Panc1 (cell line): ENCODE results near the gene HOXB13. TPM values are rescaled to one million over a fixed set of nuclear protein-coding genes. Genes with fewer than 3 reads are reported as not detected.

Source experiments
- ATAC-seq: fragments of 200-7000 bp; cut with Tn5 transposase; 2 replicates; pipeline ENCODE4 v1.9.1; 2020; ENCODE audit warnings: mild to moderate bottlenecking, moderate library complexity
- BruUV-seq: library from RNA; stranded (reverse); fragments of 400-500 nt; replicated peaks from 2 replicates; lab custom pipeline; 2021; lab: Mats Ljungman, UMichigan
- CTCF ChIA-PET: fragments of 300-600 bp; sonication (Branson Sonifier 250); formaldehyde crosslinking; loops from one replicate; lab custom pipeline; 2022; ENCODE audit warnings: antibody characterized with exemption; lab: Charles Lee
- POLR2A ChIA-PET: fragments of 300-600 bp; sonication (Branson Sonifier 250); formaldehyde crosslinking; loops from one replicate; lab custom pipeline; 2022; ENCODE audit warnings: antibody characterized with exemption; lab: Charles Lee
- DNase-seq: peaks from one replicate; pipeline ENCODE4 v3.0.0-alpha.2; 2010; ENCODE audit warnings: low read depth, low spot score
- H3K27ac ChIP-seq: 2 replicates; pipeline ENCODE4 v1.5.1; 2011; ENCODE audit warnings: mild to moderate bottlenecking, low read length, inconsistent platforms
- H3K27me3 ChIP-seq: fragments of 200-500 bp; sonication (Bioruptor generic); 2 replicates; pipeline ENCODE4 v1.6.0; 2014; ENCODE audit warnings: low read length, inconsistent platforms; ENCODE audit not compliant: control insufficient read depth, insufficient read depth
- H3K36me3 ChIP-seq: fragments of 200-500 bp; sonication (Bioruptor generic); 2 replicates; pipeline ENCODE4 v1.5.1; 2014; ENCODE audit warnings: inconsistent platforms, mild to moderate bottlenecking, low read length, moderate library complexity; ENCODE audit not compliant: control insufficient read depth, insufficient read depth
- H3K4me1 ChIP-seq: 2 replicates; pipeline ENCODE4 v1.5.1; 2011; ENCODE audit warnings: inconsistent platforms, mild to moderate bottlenecking, low read length, moderate library complexity; ENCODE audit not compliant: control insufficient read depth, insufficient read depth
- H3K4me3 ChIP-seq, 2 experiments: 2 replicates each; pipeline ENCODE4 v1.5.1; 2011 to 2012; ENCODE audit warnings: low read depth in 2 of 2, low read length in 2 of 2, mild to moderate bottlenecking in 2 of 2, inconsistent platforms in 1 of 2, moderate library complexity in 1 of 2
- H3K9me3 ChIP-seq: fragments of 200-500 bp; sonication (Bioruptor generic); 2 replicates; pipeline ENCODE4 v1.5.1; 2014; ENCODE audit warnings: low read depth, mild to moderate bottlenecking, inconsistent platforms, low read length, moderate library complexity; ENCODE audit not compliant: control insufficient read depth, insufficient read depth
- POLR2AphosphoS5 ChIP-seq: IDR thresholded peaks from 2 replicates; pipeline ENCODE4 v1.6.1; 2012; ENCODE audit warnings: mild to moderate bottlenecking, low read depth, low read length, moderate library complexity
- SIN3A ChIP-seq: IDR thresholded peaks from 2 replicates; pipeline ENCODE4 v1.6.1; 2012; ENCODE audit warnings: low read depth, mild to moderate bottlenecking, low read length, moderate library complexity, borderline replicate concordance; ENCODE audit not compliant: insufficient read depth
- TCF7L2 ChIP-seq: IDR thresholded peaks from 2 replicates; pipeline ENCODE4 v1.6.1; 2011; ENCODE audit warnings: mild to moderate bottlenecking, low read depth, low read length, inconsistent platforms
- in situ Hi-C: cut with HindIII; loops from 2 replicates; pipeline ENCODE4 v1.10.0; 2016; ENCODE audit warnings: low sequenced_read_pairs, low pct_unique_long_range_greater_than_20kb
- intact Hi-C: fragments of 100-400 bp; cut with micrococcal nuclease; formaldehyde crosslinking; loops from one replicate; pipeline ENCODE4 v1.10.0; 2022; ENCODE audit not compliant: unreplicated experiment
- total RNA-seq: library from RNA; stranded (reverse); gene quantifications from one replicate; pipeline ENCODE4 v1.2.1, GENCODE V29; 2021; ENCODE audit not compliant: unreplicated experiment
- TF ChIP-seq, protein P1 (sequence below): fragments of 450-650 bp; IDR thresholded peaks from 2 replicates; pipeline ENCODE4 v1.5.1; 2017; ENCODE audit warnings: mild to moderate bottlenecking
- TF ChIP-seq, protein P2 (sequence below), 2 experiments: IDR thresholded peaks; 2 replicates each; pipeline ENCODE4 v1.6.1; 2011 to 2012; ENCODE audit warnings: low read depth in 2 of 2, control low read depth in 1 of 2, low read length in 1 of 2, mild to moderate bottlenecking in 1 of 2, moderate library complexity in 1 of 2; ENCODE audit not compliant: insufficient read depth in 1 of 2

Gene HOXB13
- total RNA-seq, 1 experiment from 2014 or later: 8.1 TPM

DNA sequence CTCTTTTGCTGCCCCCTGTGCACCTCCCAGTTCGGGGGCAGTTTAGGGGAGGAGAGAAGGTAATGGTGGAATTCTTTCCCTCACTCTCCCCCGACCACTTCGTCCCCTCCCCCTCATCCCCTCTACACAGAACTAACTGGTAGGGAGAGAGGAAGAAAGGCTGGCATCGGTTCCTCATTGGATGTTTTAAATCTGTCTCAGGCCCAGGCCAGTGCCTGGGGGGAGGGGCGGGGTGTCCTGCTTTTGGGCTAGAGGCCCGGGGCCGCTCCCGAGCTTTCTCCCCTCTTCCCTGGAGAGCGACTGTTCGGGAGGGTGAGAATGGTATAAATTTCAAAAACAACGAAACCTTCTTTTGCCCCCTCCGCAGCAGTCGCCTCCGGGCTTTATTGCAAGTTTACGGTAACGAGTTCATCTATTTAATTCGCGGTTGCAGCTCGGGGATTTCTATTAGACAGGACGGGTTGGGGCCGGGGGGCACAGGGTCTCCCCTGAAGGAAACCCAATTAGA, 5.6 kb downstream of the HOXB13 start, which contains the start of gene PRAC2:
TSS of gene PRAC2 (plus strand) at position 271 of the 508 bp plus-strand sequence. CDS start 1,226 bp downstream, outside the sequence.
- POLR2A ChIA-PET: no interaction called here
- BruUV-seq: no TSS peak
- TF ChIP-seq POLR2AphosphoS5 (no peak), TCF7L2 (no peak), SIN3A (no peak)
- TF ChIP-seq, protein P1, sequence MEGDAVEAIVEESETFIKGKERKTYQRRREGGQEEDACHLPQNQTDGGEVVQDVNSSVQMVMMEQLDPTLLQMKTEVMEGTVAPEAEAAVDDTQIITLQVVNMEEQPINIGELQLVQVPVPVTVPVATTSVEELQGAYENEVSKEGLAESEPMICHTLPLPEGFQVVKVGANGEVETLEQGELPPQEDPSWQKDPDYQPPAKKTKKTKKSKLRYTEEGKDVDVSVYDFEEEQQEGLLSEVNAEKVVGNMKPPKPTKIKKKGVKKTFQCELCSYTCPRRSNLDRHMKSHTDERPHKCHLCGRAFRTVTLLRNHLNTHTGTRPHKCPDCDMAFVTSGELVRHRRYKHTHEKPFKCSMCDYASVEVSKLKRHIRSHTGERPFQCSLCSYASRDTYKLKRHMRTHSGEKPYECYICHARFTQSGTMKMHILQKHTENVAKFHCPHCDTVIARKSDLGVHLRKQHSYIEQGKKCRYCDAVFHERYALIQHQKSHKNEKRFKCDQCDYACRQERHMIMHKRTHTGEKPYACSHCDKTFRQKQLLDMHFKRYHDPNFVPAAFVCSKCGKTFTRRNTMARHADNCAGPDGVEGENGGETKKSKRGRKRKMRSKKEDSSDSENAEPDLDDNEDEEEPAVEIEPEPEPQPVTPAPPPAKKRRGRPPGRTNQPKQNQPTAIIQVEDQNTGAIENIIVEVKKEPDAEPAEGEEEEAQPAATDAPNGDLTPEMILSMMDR: no peak
- TF ChIP-seq, protein P2, sequence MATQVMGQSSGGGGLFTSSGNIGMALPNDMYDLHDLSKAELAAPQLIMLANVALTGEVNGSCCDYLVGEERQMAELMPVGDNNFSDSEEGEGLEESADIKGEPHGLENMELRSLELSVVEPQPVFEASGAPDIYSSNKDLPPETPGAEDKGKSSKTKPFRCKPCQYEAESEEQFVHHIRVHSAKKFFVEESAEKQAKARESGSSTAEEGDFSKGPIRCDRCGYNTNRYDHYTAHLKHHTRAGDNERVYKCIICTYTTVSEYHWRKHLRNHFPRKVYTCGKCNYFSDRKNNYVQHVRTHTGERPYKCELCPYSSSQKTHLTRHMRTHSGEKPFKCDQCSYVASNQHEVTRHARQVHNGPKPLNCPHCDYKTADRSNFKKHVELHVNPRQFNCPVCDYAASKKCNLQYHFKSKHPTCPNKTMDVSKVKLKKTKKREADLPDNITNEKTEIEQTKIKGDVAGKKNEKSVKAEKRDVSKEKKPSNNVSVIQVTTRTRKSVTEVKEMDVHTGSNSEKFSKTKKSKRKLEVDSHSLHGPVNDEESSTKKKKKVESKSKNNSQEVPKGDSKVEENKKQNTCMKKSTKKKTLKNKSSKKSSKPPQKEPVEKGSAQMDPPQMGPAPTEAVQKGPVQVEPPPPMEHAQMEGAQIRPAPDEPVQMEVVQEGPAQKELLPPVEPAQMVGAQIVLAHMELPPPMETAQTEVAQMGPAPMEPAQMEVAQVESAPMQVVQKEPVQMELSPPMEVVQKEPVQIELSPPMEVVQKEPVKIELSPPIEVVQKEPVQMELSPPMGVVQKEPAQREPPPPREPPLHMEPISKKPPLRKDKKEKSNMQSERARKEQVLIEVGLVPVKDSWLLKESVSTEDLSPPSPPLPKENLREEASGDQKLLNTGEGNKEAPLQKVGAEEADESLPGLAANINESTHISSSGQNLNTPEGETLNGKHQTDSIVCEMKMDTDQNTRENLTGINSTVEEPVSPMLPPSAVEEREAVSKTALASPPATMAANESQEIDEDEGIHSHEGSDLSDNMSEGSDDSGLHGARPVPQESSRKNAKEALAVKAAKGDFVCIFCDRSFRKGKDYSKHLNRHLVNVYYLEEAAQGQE (IDR thresholded peaks at IDR 0.05; ENCODE audit: insufficient read depth in 1 of 2, low read depth in 2 of 2, low read length in 1 of 2): no peak
- Histone ChIP-seq H3K9me3 (no peaks in the 10 kb centered on the region), H3K27me3 (no peaks in the 10 kb centered on the region), H3K27ac (no peak within 1 kb of the TSS), H3K4me3 (no peak within 1 kb of the TSS), H3K4me1 (peaks cover 3% of the 10 kb centered on the region; the same call in 1 of the 2 replicates), H3K36me3 (no peaks in the 10 kb centered on the region)
- ATAC-seq (no peak), DNase-seq (no peak)
- in situ Hi-C loops: no loop called here
- CTCF ChIA-PET: interaction anchor here (1.0 to 4.6 kb wide), 4 partner anchors 8 to 150 kb away, joined by 3 to 98 read pairs (median 14); no protein-coding TSS in a partner anchor
- intact Hi-C loops: loop anchor here (5.0 kb wide), 1 partner anchor 46 kb away; no protein-coding TSS in a partner anchor

DNA sequence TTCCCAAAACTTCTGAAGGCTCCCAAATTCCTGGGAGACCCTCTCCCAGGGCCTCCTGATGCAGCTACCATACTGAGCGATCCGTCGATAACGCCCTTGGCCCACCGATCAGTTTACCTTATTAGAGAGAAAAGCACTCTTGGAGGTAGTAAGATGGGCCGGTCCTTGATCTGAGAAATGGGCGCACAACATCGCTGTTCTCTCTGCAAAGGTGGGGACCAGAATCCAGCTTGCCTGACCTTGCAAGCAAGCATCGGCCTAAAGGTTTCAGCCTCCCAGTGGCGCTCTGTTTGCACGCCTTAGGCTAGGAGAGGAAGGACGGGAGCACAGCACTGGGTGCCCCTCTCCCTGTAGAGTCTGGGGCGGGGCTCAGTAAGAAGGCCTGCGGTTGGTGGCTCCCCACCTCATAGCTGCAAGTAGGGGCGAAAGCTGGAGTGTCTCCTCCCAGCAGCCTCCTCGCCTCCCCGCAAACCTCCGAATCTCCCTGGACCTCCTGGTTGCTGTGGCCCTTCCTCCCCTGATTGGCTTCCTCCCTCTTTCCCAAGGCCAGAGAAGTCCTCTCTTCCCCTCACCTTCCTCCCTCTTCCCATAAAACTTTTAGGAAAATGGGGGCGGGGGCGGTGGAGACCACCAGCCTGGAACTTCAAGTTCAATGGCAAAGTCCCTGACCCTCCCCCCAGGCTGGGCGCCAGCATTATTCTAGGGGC, 6.2 kb downstream of the HOXB13 start, which contains the start of gene PRAC1:
TSS of gene PRAC1 (minus strand) at position 318 of the 707 bp plus-strand sequence. CDS start at position 192, 126 bp downstream.
- in situ Hi-C loops: no loop called here
- Histone ChIP-seq H3K4me3 (no peak within 1 kb of the TSS), H3K9me3 (no peaks in the 10 kb centered on the region), H3K36me3 (no peaks in the 10 kb centered on the region), H3K4me1 (no peaks in the 10 kb centered on the region; the same call in 1 of the 2 replicates), H3K27ac (no peak within 1 kb of the TSS), H3K27me3 (no peaks in the 10 kb centered on the region)
- DNase-seq: no peak
- ChIA-PET POLR2A (no interaction called here), CTCF (interaction anchor here (1.0 kb wide), 1 partner anchor 9 kb away, joined by 3 read pairs; no protein-coding TSS in a partner anchor)
- TF ChIP-seq TCF7L2 (no peak), SIN3A (no peak), POLR2AphosphoS5 (no peak)
- TF ChIP-seq, protein P1: no peak
- TF ChIP-seq, protein P2 (IDR thresholded peaks at IDR 0.05; ENCODE audit: insufficient read depth in 1 of 2, low read depth in 2 of 2, low read length in 1 of 2): no peak
- intact Hi-C loops: loop anchor here (5.0 kb wide), 1 partner anchor 45 kb away; no protein-coding TSS in a partner anchor
- ATAC-seq: no peak
- no TSS peak for BruUV-seq
